Keratinocyte (primary cell): ENCODE results near the gene MVB12B. TPM values are rescaled to one million over a fixed set of nuclear protein-coding genes. Genes with fewer than 3 reads are reported as not detected.

Experiments used
- DNase-seq: peaks from one replicate; pipeline ENCODE4 v3.0.0-alpha.2; 2011; ENCODE audit warnings: low read depth, missing footprints, low spot score
- FAIRE-seq: peaks from 2 replicates; lab custom pipeline; 2011; peaks lifted over from hg19 to GRCh38; lab: Jason Lieb, UNC
- H2AFZ ChIP-seq: 2 replicates; pipeline ENCODE4 v1.6.0; 2012; ENCODE audit warnings: low read length, control low read depth, inconsistent platforms; ENCODE audit not compliant: control insufficient read depth
- H3K27ac ChIP-seq: 2 replicates; pipeline ENCODE4 v1.5.1; 2011; ENCODE audit warnings: low read length; ENCODE audit not compliant: control insufficient read depth, insufficient read depth
- H3K27me3 ChIP-seq: 3 replicates; pipeline ENCODE4 v1.6.0; 2011; ENCODE audit warnings: low read length; ENCODE audit not compliant: control insufficient read depth, insufficient read depth; ENCODE audit errors: extremely low read depth
- H3K36me3 ChIP-seq, 2 experiments: 2 replicates in 1 of 2; 3 replicates in 1 of 2; pipeline ENCODE4 v1.5.1; 2011; ENCODE audit warnings: low read length in 2 of 2, mild to moderate bottlenecking in 1 of 2; ENCODE audit not compliant: control insufficient read depth in 2 of 2, insufficient read depth in 2 of 2; ENCODE audit errors: extremely low read depth in 1 of 2
- H3K4me1 ChIP-seq: 3 replicates; pipeline ENCODE4 v1.5.1; 2011; ENCODE audit warnings: low read length; ENCODE audit not compliant: control insufficient read depth, insufficient read depth; ENCODE audit errors: extremely low read depth
- H3K4me2 ChIP-seq: 3 replicates; pipeline ENCODE4 v1.6.0; 2011; ENCODE audit warnings: low read depth, low read length; ENCODE audit not compliant: control insufficient read depth, insufficient read depth; ENCODE audit errors: extremely low read depth
- H3K4me3 ChIP-seq, 3 experiments: fragments of 200-600 bp in 1 of 3; sonication (generic) in 1 of 3; 2 replicates in 2 of 3; 3 replicates in 1 of 3; pipeline ENCODE4 v1.5.1; 2011 to 2016; ENCODE audit warnings: low read length in 3 of 3, mild to moderate bottlenecking in 3 of 3, control low read depth in 2 of 3, inconsistent platforms in 1 of 3, low read depth in 1 of 3, mixed read lengths in 1 of 3, mixed run types in 1 of 3, moderate library complexity in 1 of 3; ENCODE audit not compliant: control insufficient read depth in 2 of 3, insufficient read depth in 2 of 3; ENCODE audit errors: extremely low read depth in 1 of 3
- H3K79me2 ChIP-seq: 2 replicates; pipeline ENCODE4 v1.6.0; 2012; ENCODE audit warnings: low read length; ENCODE audit not compliant: control insufficient read depth, insufficient read depth
- H3K9ac ChIP-seq: 3 replicates; pipeline ENCODE4 v1.6.0; 2011; ENCODE audit warnings: low read length; ENCODE audit not compliant: control insufficient read depth, insufficient read depth; ENCODE audit errors: extremely low read depth
- H3K9me1 ChIP-seq: 3 replicates; pipeline ENCODE4 v1.6.0; 2011; ENCODE audit warnings: low read length; ENCODE audit not compliant: control insufficient read depth, insufficient read depth; ENCODE audit errors: extremely low read depth
- H3K9me3 ChIP-seq: 2 replicates; pipeline ENCODE4 v1.5.1; 2012; ENCODE audit warnings: low read depth, low read length; ENCODE audit not compliant: control insufficient read depth
- H4K20me1 ChIP-seq: 3 replicates; pipeline ENCODE4 v1.6.0; 2011; ENCODE audit warnings: low read length; ENCODE audit not compliant: control insufficient read depth, insufficient read depth; ENCODE audit errors: extremely low read depth
- CTCF ChIP-seq, 3 experiments: IDR thresholded peaks in 1 of 3; conservative IDR thresholded peaks in 1 of 3; optimal IDR thresholded peaks in 1 of 3; 2 replicates in 2 of 3; 3 replicates in 1 of 3; pipeline versions ENCODE3 to v1.5.1; 2011; ENCODE audit warnings: low read length in 3 of 3, mild to moderate bottlenecking in 3 of 3, moderate library complexity in 2 of 3, control low read depth in 1 of 3, inconsistent platforms in 1 of 3; ENCODE audit not compliant: insufficient read depth in 2 of 3; ENCODE audit errors: extremely low read depth in 1 of 3
- EZH2 ChIP-seq: IDR thresholded peaks from one replicate; pipeline ENCODE4 v1.6.1; 2012; ENCODE audit warnings: inconsistent platforms, mild to moderate bottlenecking, low read length, moderate library complexity
- dilution Hi-C: fragments of 300-500 bp; cut with MboI; formaldehyde crosslinking; loops from one replicate; pipeline ENCODE4 v1.7.0; 2020; ENCODE audit warnings: low sequenced_read_pairs; ENCODE audit not compliant: extremely low pct_ligation_motif_present
- polyA plus RNA-seq, 5 experiments: library from polyadenylated mRNA; depleted of rRNA in 3 of 5; stranded (reverse) in 3 of 5; stranded (forward) in 1 of 5; unstranded in 1 of 5; fragments of >200 nt; gene quantifications; 1 replicate in 1 of 5; 2 replicates in 3 of 5; 3 replicates in 1 of 5; pipeline versions ENCODE4 v1.2.1 to v1.2.3, GENCODE V29; 2011 to 2012; ENCODE audit warnings: missing spikeins in 2 of 5, low read depth in 1 of 5, low replicate concordance in 1 of 5

The MVB12B gene
- polyA plus RNA-seq, 1 donor (not counting 4 experiments of a cell fraction or from before 2014, with no cell fraction given), result 1.2 TPM

DNA sequence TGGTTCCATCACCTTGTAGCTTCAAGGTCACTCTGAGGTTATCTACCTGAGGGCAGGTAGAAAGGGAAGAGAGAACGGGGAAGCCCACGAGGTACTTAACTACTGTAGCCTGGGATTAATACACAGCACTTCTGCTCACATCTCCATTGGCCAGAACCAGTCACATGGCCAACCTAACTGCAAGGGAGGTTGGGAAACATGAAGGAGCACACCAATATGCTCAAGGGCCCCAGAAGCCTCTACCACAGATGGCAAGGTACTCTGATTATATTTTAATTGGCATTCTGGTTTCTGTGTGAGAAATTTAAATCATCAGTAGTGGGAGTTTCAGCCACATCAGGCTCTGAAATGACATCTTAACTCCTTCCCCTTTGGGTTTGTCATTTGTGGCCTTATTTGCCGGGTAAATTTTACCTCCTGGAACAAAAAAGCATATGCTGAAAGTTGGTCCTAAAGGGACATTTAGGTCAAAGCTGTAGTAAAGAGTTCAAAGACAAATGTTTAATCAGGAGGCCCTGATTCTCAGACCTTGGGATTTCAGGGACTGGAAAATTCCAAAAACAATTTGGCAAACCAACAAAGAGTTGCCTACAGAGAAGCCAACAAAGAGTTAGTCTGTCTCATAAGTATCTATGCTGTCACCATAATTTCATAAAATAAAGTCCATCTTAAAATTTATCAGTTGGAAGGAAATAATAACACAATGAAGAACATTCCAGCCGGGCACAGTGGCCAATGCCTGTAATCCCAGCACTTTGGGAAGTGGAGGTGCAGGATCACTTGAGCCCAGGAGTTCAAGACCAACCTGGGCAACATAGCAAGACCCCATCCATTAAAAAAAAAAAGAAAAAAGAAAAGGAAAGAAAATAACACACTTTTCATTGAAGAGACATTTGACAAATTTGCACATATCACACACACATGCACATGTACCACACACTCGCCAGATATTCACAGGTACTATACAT lies 13.8 kb upstream of the MVB12B start:
- no peak for TF ChIP-seq EZH2
- H3K9me1 ChIP-seq, result no peaks in the 10 kb centered on the region
- no peak overlapping the region for H3K4me3 ChIP-seq
- no peak overlapping the region for H2AFZ ChIP-seq
- H3K4me1 ChIP-seq, result no peaks in the 10 kb centered on the region
- no peaks in the 10 kb centered on the region for H4K20me1 ChIP-seq
- H3K36me3 ChIP-seq, result no peaks in the 10 kb centered on the region
- no peak overlapping the region for H3K27ac ChIP-seq
- dilution Hi-C loops, result no loop called here
- no peak overlapping the region for H3K4me2 ChIP-seq
- H3K9me3 ChIP-seq, result no peaks in the 10 kb centered on the region
- no peaks in the 10 kb centered on the region for H3K79me2 ChIP-seq
- no peaks in the 10 kb centered on the region for H3K27me3 ChIP-seq
- DNase-seq (no peak), FAIRE-seq (no peak)
- H3K9ac ChIP-seq, result no peak overlapping the region

- Histone ChIP-seq H3K4me2 (no peak overlapping the region), H3K27me3 (no peaks in the 10 kb centered on the region), H3K79me2 (no peaks in the 10 kb centered on the region), H3K9me3 (no peaks in the 10 kb centered on the region), H3K9ac (no peak overlapping the region), H2AFZ (no peak overlapping the region), H3K4me3 (no peak overlapping the region), H3K4me1 (no peaks in the 10 kb centered on the region), H3K9me1 (no peaks in the 10 kb centered on the region), H3K36me3 (no peaks in the 10 kb centered on the region), H3K27ac (no peak overlapping the region), H4K20me1 (no peaks in the 10 kb centered on the region)
- FAIRE-seq, result no peak
- no peak for DNase-seq
- TF ChIP-seq EZH2 (no peak), CTCF (optimal IDR thresholded peaks at IDR 0.05 in 1 of 3, IDR thresholded peaks at IDR 0.05 in 1 of 3, conservative IDR thresholded peaks at IDR 0.05 in 1 of 3; ENCODE audit: extremely low read depth in 1 of 3, insufficient read depth in 2 of 3, low read length in 3 of 3) (no peak)
- dilution Hi-C loops, result loop anchor here (5.0 kb wide), 1 partner anchor 81 kb away; no protein-coding TSS in a partner anchor
Measured at GRCh38 chr9:126316085-126316655, 10.5 kb upstream of the MVB12B start.
